GM12891 (cell line): ENCODE data around the gene SLC27A1.

Source experiments
- PAX5 ChIP-seq: IDR thresholded peaks from 2 replicates; pipeline ENCODE4 v1.6.1; 2011; ENCODE audit warnings: low read length, moderate library complexity, mild to moderate bottlenecking; ENCODE audit not compliant: insufficient read depth, severe bottlenecking
- POLR2A ChIP-seq: IDR thresholded peaks from 2 replicates; pipeline ENCODE4 v1.6.1; 2011; ENCODE audit warnings: low read depth, low read length, control low read depth
- POLR2AphosphoS5 ChIP-seq: IDR thresholded peaks from 2 replicates; pipeline ENCODE4 v1.6.1; 2011; ENCODE audit warnings: low read depth, low read length, control low read depth
- POU2F2 ChIP-seq: IDR thresholded peaks from 2 replicates; pipeline ENCODE4 v1.6.1; 2011; ENCODE audit warnings: low read depth, mild to moderate bottlenecking, control low read depth, low read length, moderate library complexity
- SPI1 ChIP-seq: IDR thresholded peaks from 2 replicates; pipeline ENCODE4 v1.6.1; 2011; ENCODE audit warnings: low read depth, low read length, control low read depth
- TAF1 ChIP-seq: IDR thresholded peaks from 2 replicates; pipeline ENCODE4 v1.6.1; 2011; ENCODE audit warnings: low read depth, low read length, control low read depth

GRCh38 chr19:17543986-17544385 is 73.7 kb downstream of the SLC27A1 start:
- no peak for TF ChIP-seq POLR2A
- no peak for TF ChIP-seq POLR2AphosphoS5
- no peak for TF ChIP-seq TAF1
- no peak for TF ChIP-seq SPI1
- no peak for TF ChIP-seq PAX5
- no peak for TF ChIP-seq POU2F2
